Measurements from ENCODE around the gene BYSL. TPM values are rescaled to one million over a fixed set of nuclear protein-coding genes. Genes with fewer than 3 reads are reported as not detected.

Gene BYSL
- total and polyA plus RNA-seq, 10 of the 15 experiments (the other 5 are each of a cell fraction or from before 2014, with no cell fraction given) = 12.6 to 51.1 (median 33.0) TPM

- H3K36me3 ChIP-seq (ENCODE audit: control insufficient read depth in 2 of 2, insufficient read depth in 2 of 2, low read length in 1 of 2) = no peaks in the 10 kb centered on the region
- no peaks in the 10 kb centered on the region for H4K20me1 ChIP-seq (ENCODE audit: control insufficient read depth, insufficient read depth)
- in situ Hi-C loops (cut with MboI) = no loop called here
- no peak overlapping the region for H3K27ac ChIP-seq (ENCODE audit: control insufficient read depth, insufficient read depth)
- CTCF ChIA-PET = interaction anchor here (0.9 to 1.6 kb wide), 3 partner anchors 10 to 76 kb away, joined by 3 read pairs; no protein-coding TSS in a partner anchor
- POLR2A ChIA-PET = no interaction called here
- no peak for TF ChIP-seq PAX8 (IDR thresholded peaks at IDR 0.05)
- no peak for TF ChIP-seq ZNF622 (IDR thresholded peaks at IDR 0.05)
- no peak for TF ChIP-seq ASH2L (IDR thresholded peaks at IDR 0.05; ENCODE audit: borderline replicate concordance, low read depth)
- no peak for TF ChIP-seq REST (IDR thresholded peaks at IDR 0.05; ENCODE audit: low read depth, low read length)
- no peak for TF ChIP-seq GABPA (IDR thresholded peaks at IDR 0.05; ENCODE audit: low read depth)
- no peak for TF ChIP-seq E2F4 (IDR thresholded peaks at IDR 0.05; ENCODE audit: low read depth, low read length)
- TF ChIP-seq MEF2B (IDR thresholded peaks at IDR 0.05; ENCODE audit: partially characterized antibody, poor library complexity, severe bottlenecking) = no peak
- TF ChIP-seq PKNOX1 (IDR thresholded peaks at IDR 0.05) = no peak
- TF ChIP-seq HDAC6 (IDR thresholded peaks at IDR 0.05; ENCODE audit: unreplicated experiment) = no peak
- TF ChIP-seq POLR2A (IDR thresholded peaks at IDR 0.05; ENCODE audit: low read depth, low read length) = no peak
- no peak for TF ChIP-seq FOXM1 (IDR thresholded peaks at IDR 0.05; ENCODE audit: low read depth, low read length)
- no peak for TF ChIP-seq NKRF (conservative IDR thresholded peaks at IDR 0.05)
- TF ChIP-seq RAD21 (IDR thresholded peaks at IDR 0.05; ENCODE audit: insufficient read depth, low read depth, low read length) = no peak
- no TSS peak for BruUV-seq (replicated peaks)
- ATAC-seq (no peak), FAIRE-seq (no peak), DNase-seq (ENCODE audit: low read depth, low spot score) (no peak)
- H3K9me3 ChIP-seq (replicated peaks; ENCODE audit: control insufficient read depth, insufficient read depth, low read length) = no peaks in the 10 kb centered on the region
- no peak overlapping the region for H2AFZ ChIP-seq (ENCODE audit: control insufficient read depth, low read depth, low read length)
- SMC1A ChIA-PET (ENCODE audit: uncharacterized antibody, unreplicated experiment) = interaction anchor here (0.7 to 2.8 kb wide), 5 partner anchors 10 to 77 kb away, joined by 3 to 7 read pairs (median 3); no protein-coding TSS in a partner anchor
- no peaks in the 10 kb centered on the region for H3K79me2 ChIP-seq (ENCODE audit: control insufficient read depth, insufficient read depth, low read length)
- no peaks in the 10 kb centered on the region for H3K27me3 ChIP-seq (replicated peaks in 1 of 2; ENCODE audit: control insufficient read depth in 2 of 2, insufficient read depth in 2 of 2, low read length in 1 of 2)
- no peak overlapping the region for H3K4me3 ChIP-seq
- H3K4me1 ChIP-seq (ENCODE audit: control insufficient read depth, insufficient read depth, low read length) = no peaks in the 10 kb centered on the region
- no peak overlapping the region for H3K4me2 ChIP-seq (ENCODE audit: control insufficient read depth, insufficient read depth)
- no peak overlapping the region for H3K9ac ChIP-seq (ENCODE audit: control insufficient read depth, insufficient read depth, low read length)
- intact Hi-C loops (cut with micrococcal nuclease; ENCODE audit: unreplicated experiment) = no loop called here
- 68% methylated on average over 7 of the region's 7 CpGs for WGBS (ENCODE audit: insufficient coverage, insufficient replicate concordance, low lambda C conversion rate, missing lambda C conversion rate)
- RAD21 ChIA-PET (ENCODE audit: unreplicated experiment) = no interaction called here
These were observed 46.3 kb downstream of the BYSL start for GRCh38 chr6:41967312-41968287.

Data from GM12878 (cell line).